Lower leg skin (tissue), 3 donors: ENCODE data around the gene CDKN2B-AS1.

Source experiments
- CTCF ChIP-seq, 3 donors: fragments of 450-650 bp; IDR thresholded peaks; one replicate each; pipeline ENCODE4 v1.5.1; 2016; ENCODE audit warnings: antibody characterized with exemption in 3 of 3, mild to moderate bottlenecking in 3 of 3, moderate library complexity in 2 of 3
- POLR2A ChIP-seq, 2 donors: fragments of 450-650 bp; IDR thresholded peaks; one replicate each; pipeline ENCODE4 v1.6.1; 2016 to 2017; ENCODE audit warnings: antibody characterized with exemption in 2 of 2, mild to moderate bottlenecking in 1 of 2, moderate library complexity in 1 of 2

GRCh38 chr9:21988056-21988990, 6.3 kb upstream of the CDKN2B-AS1 start:
- TF ChIP-seq CTCF (IDR thresholded peaks at IDR 0.05) (no peak), POLR2A (IDR thresholded peaks at IDR 0.05) (no peak)
